Endothelial cell of umbilical vein (primary cell): ENCODE measurements around the gene SRGAP3. TPM values are rescaled to one million over a fixed set of nuclear protein-coding genes. Genes with fewer than 3 reads are reported as not detected.

Source experiments
- BruUV-seq: library from RNA; stranded (reverse); fragments of 400-500 nt; replicated peaks from 2 replicates; lab custom pipeline; 2021; lab: Mats Ljungman, UMichigan
- CTCF ChIA-PET: fragments of 300-600, 350-600 bp; sonication (Branson Sonifier 250); formaldehyde crosslinking; loops from one replicate; lab custom pipeline; 2021; ENCODE audit warnings: antibody characterized with exemption, inconsistent platforms; lab: Charles Lee
- POLR2A ChIA-PET: fragments of 300-600, 350-600 bp; sonication (Branson Sonifier 250); formaldehyde crosslinking; loops from one replicate; lab custom pipeline; 2021; ENCODE audit warnings: antibody characterized with exemption, inconsistent platforms; lab: Charles Lee
- DNase-seq: peaks from one replicate; pipeline ENCODE4 v3.0.0-alpha.2; 2011; ENCODE audit warnings: low read depth, low spot score
- FAIRE-seq: peaks from 2 replicates; lab custom pipeline; 2011; peaks lifted over from hg19 to GRCh38; lab: Jason Lieb, UNC
- H2AFZ ChIP-seq: 2 replicates; pipeline ENCODE4 v1.6.0; 2012; ENCODE audit warnings: low read depth, low read length, control low read depth, inconsistent platforms
- H3K27ac ChIP-seq: 2 replicates; pipeline ENCODE4 v1.5.1; 2011; ENCODE audit warnings: low read depth, mild to moderate bottlenecking, control low read depth, low read length, moderate library complexity; ENCODE audit not compliant: insufficient read depth
- H3K27me3 ChIP-seq, 2 experiments: 2 replicates each; pipeline versions ENCODE4 v1.6.0 to v1.6.1; 2011; ENCODE audit warnings: low read length in 2 of 2, mixed read lengths in 1 of 2; ENCODE audit not compliant: control insufficient read depth in 2 of 2, insufficient read depth in 2 of 2
- H3K36me3 ChIP-seq, 2 experiments: 2 replicates in 1 of 2; 3 replicates in 1 of 2; pipeline ENCODE4 v1.5.1; 2011; ENCODE audit warnings: low read length in 2 of 2, mild to moderate bottlenecking in 1 of 2, moderate library complexity in 1 of 2; ENCODE audit not compliant: control insufficient read depth in 2 of 2, insufficient read depth in 2 of 2; ENCODE audit errors: extremely low read depth in 1 of 2
- H3K4me1 ChIP-seq: 3 replicates; pipeline ENCODE4 v1.5.1; 2011; ENCODE audit warnings: mild to moderate bottlenecking, low read length; ENCODE audit not compliant: control insufficient read depth, insufficient read depth; ENCODE audit errors: extremely low read depth
- H3K4me2 ChIP-seq: 2 replicates; pipeline ENCODE4 v1.6.1; 2011; ENCODE audit warnings: low read length, control low read depth, mixed read lengths; ENCODE audit not compliant: insufficient read depth
- H3K4me3 ChIP-seq, 3 experiments: fragments of 200-600 bp in 1 of 3; sonication (generic), shearing (Covaris generic) in 1 of 3; replicated peaks in 1 of 3; 2 replicates each; pipeline ENCODE4 v1.5.1; 2011 to 2016; ENCODE audit warnings: control low read depth in 3 of 3, low read length in 3 of 3, mild to moderate bottlenecking in 2 of 3, inconsistent platforms in 1 of 3, low read depth in 1 of 3, moderate library complexity in 1 of 3; ENCODE audit not compliant: insufficient read depth in 1 of 3
- H3K79me2 ChIP-seq: 2 replicates; pipeline ENCODE4 v1.6.0; 2012; ENCODE audit warnings: low read length, inconsistent platforms; ENCODE audit not compliant: control insufficient read depth, insufficient read depth
- H3K9ac ChIP-seq: replicated peaks from 2 replicates; pipeline ENCODE3; 2011; ENCODE audit warnings: low read length, control low read depth; ENCODE audit not compliant: insufficient read depth; ENCODE audit errors: extremely low read depth
- H3K9me1 ChIP-seq: replicated peaks from 3 replicates; pipeline ENCODE4 v1.6.0; 2011; ENCODE audit warnings: mild to moderate bottlenecking, low read length; ENCODE audit not compliant: control insufficient read depth, insufficient read depth; ENCODE audit errors: extremely low read depth
- H3K9me3 ChIP-seq: replicated peaks from 2 replicates; pipeline ENCODE4 v1.5.1; 2012; ENCODE audit warnings: low read length, inconsistent platforms; ENCODE audit not compliant: control insufficient read depth, insufficient read depth
- H4K20me1 ChIP-seq: replicated peaks from 2 replicates; pipeline ENCODE3; 2011; ENCODE audit warnings: mild to moderate bottlenecking, low read length; ENCODE audit not compliant: control insufficient read depth, insufficient read depth; ENCODE audit errors: extremely low read depth
- EZH2 ChIP-seq: IDR thresholded peaks from 2 replicates; pipeline ENCODE4 v1.6.1; 2012; ENCODE audit warnings: borderline replicate concordance, low read depth, mild to moderate bottlenecking, moderate library complexity, low read length, inconsistent platforms; ENCODE audit not compliant: severe bottlenecking
- FOS ChIP-seq: IDR thresholded peaks from 2 replicates; pipeline ENCODE4 v1.6.1; 2011; ENCODE audit warnings: mild to moderate bottlenecking, low read length, moderate library complexity, borderline replicate concordance; ENCODE audit not compliant: insufficient read depth
- GATA2 ChIP-seq: IDR thresholded peaks from 2 replicates; pipeline ENCODE4 v1.7.0; 2011; ENCODE audit warnings: low read depth, mild to moderate bottlenecking, moderate library complexity, mixed read lengths, low read length; ENCODE audit not compliant: insufficient read length, insufficient read depth
- JUN ChIP-seq: IDR thresholded peaks from 2 replicates; pipeline ENCODE4 v1.6.1; 2011; ENCODE audit warnings: borderline replicate concordance, low read depth; ENCODE audit not compliant: insufficient read length, insufficient read depth
- MAX ChIP-seq: IDR thresholded peaks from 2 replicates; pipeline ENCODE4 v1.6.1; 2011; ENCODE audit not compliant: insufficient read depth, insufficient read length
- MYC ChIP-seq: IDR thresholded peaks from one replicate; pipeline ENCODE4 v1.6.1; 2011; ENCODE audit warnings: mild to moderate bottlenecking, low read depth, low read length
- POLR2A ChIP-seq: IDR thresholded peaks from 2 replicates; pipeline ENCODE4 v1.6.1; 2012; ENCODE audit warnings: low read depth, mild to moderate bottlenecking, control low read depth, low read length
- POLR2AphosphoS5 ChIP-seq: IDR thresholded peaks from 2 replicates; pipeline ENCODE4 v1.6.1; 2012; ENCODE audit warnings: low read depth, mild to moderate bottlenecking, control low read depth, low read length, moderate library complexity; ENCODE audit not compliant: insufficient read depth
- dilution Hi-C: fragments of 300-500 bp; cut with MboI; formaldehyde crosslinking; loops from one replicate; pipeline ENCODE4 v1.15.0; 2019; ENCODE audit warnings: low sequenced_read_pairs; ENCODE audit not compliant: extremely low pct_ligation_motif_present
- intact Hi-C: fragments of 100-400 bp; cut with micrococcal nuclease; formaldehyde crosslinking; loops from one replicate; pipeline ENCODE4 v1.10.0; 2022
- polyA plus RNA-seq, 4 experiments: library from polyadenylated mRNA; depleted of rRNA in 3 of 4; stranded (reverse) in 3 of 4; unstranded in 1 of 4; fragments of >200 nt; gene quantifications; 2 replicates each; pipeline versions ENCODE4 v1.2.1 to v1.2.3, GENCODE V29; 2011 to 2012; ENCODE audit warnings: missing spikeins in 1 of 4
- total RNA-seq: library from RNA; stranded (reverse); gene quantifications from 2 replicates; pipeline ENCODE4 v1.2.3, GENCODE V29; 2021
- TF ChIP-seq, protein P1 (sequence below), 2 donors: IDR thresholded peaks; 1 replicate in 1 of 2; 2 replicates in 1 of 2; pipeline ENCODE4 v1.5.1; 2011; ENCODE audit warnings: low read length in 2 of 2, mild to moderate bottlenecking in 2 of 2, moderate library complexity in 2 of 2, control low read depth in 1 of 2, inconsistent platforms in 1 of 2, low read depth in 1 of 2; ENCODE audit not compliant: insufficient read depth in 1 of 2; ENCODE audit errors: extremely low read depth in 1 of 2

SRGAP3 gene
- total and polyA plus RNA-seq, 2 donors (not counting 3 experiments of a cell fraction or from before 2014, with no cell fraction given), result 0.06 TPM; not detected in 1

GRCh38 chr3:9135930-9136525, 113.4 kb downstream of the SRGAP3 start:
- no TSS peak for BruUV-seq
- Histone ChIP-seq H3K4me2 (peak overlapping the region; percentile 22), H3K27me3 (peaks cover 3 to 15% of the 10 kb centered on the region in 2 experiments), H3K4me3 (peak overlapping the region in 1 of 3 experiments; percentile 20), H3K9ac (no peak overlapping the region), H3K9me1 (no peaks in the 10 kb centered on the region), H3K4me1 (no peaks in the 10 kb centered on the region), H4K20me1 (no peaks in the 10 kb centered on the region), H3K36me3 (no peaks in the 10 kb centered on the region), H3K27ac (no peak overlapping the region), H3K79me2 (no peaks in the 10 kb centered on the region), H2AFZ (peak overlapping the region; percentile 63), H3K9me3 (no peaks in the 10 kb centered on the region)
- dilution Hi-C loops, result no loop called here
- CTCF ChIA-PET, result no interaction called here
- intact Hi-C loops, result no loop called here
- no peak for DNase-seq
- TF ChIP-seq GATA2 (no peak), MAX (no peak), MYC (no peak), POLR2A (no peak), POLR2AphosphoS5 (no peak), EZH2 (no peak), JUN (no peak), FOS (no peak)
- TF ChIP-seq, protein P1, sequence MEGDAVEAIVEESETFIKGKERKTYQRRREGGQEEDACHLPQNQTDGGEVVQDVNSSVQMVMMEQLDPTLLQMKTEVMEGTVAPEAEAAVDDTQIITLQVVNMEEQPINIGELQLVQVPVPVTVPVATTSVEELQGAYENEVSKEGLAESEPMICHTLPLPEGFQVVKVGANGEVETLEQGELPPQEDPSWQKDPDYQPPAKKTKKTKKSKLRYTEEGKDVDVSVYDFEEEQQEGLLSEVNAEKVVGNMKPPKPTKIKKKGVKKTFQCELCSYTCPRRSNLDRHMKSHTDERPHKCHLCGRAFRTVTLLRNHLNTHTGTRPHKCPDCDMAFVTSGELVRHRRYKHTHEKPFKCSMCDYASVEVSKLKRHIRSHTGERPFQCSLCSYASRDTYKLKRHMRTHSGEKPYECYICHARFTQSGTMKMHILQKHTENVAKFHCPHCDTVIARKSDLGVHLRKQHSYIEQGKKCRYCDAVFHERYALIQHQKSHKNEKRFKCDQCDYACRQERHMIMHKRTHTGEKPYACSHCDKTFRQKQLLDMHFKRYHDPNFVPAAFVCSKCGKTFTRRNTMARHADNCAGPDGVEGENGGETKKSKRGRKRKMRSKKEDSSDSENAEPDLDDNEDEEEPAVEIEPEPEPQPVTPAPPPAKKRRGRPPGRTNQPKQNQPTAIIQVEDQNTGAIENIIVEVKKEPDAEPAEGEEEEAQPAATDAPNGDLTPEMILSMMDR (IDR thresholded peaks at IDR 0.05; ENCODE audit: extremely low read depth in 1 of 2, insufficient read depth in 1 of 2, low read depth in 1 of 2, low read length in 2 of 2), result no peak
- POLR2A ChIA-PET, result no interaction called here
- FAIRE-seq, result no peak
